Upper lobe of left lung (tissue), 6 donors: Measurements from ENCODE around the gene CAND2. TPM values are rescaled to one million over a fixed set of nuclear protein-coding genes. Genes with fewer than 3 reads are reported as not detected.

Experiments used
- ATAC-seq, 2 donors: fragments of 200-7000 bp; cut with Tn5 transposase; one replicate each; pipeline ENCODE4 v1.9.1; 2022; ENCODE audit warnings: mild to moderate bottlenecking in 2 of 2, moderate library complexity in 2 of 2; ENCODE audit not compliant: low FRiP score in 2 of 2
- DNase-seq, 2 donors: peaks; one replicate each; pipeline ENCODE4 v3.0.0-alpha.2; 2019 to 2020
- H3K27ac ChIP-seq, 4 donors: fragments of 200-600 bp; sonication (generic); one replicate each; pipeline ENCODE4 v1.5.1; 2016 to 2019
- H3K27me3 ChIP-seq, 4 donors: fragments of 200-600 bp; sonication (generic); one replicate each; pipeline ENCODE4 v1.5.1; 2017 to 2019
- H3K36me3 ChIP-seq, 4 donors: fragments of 200-600 bp; sonication (generic); one replicate each; pipeline ENCODE4 v1.5.1; 2016 to 2019
- H3K4me1 ChIP-seq, 4 donors: fragments of 200-600 bp; sonication (generic); one replicate each; pipeline ENCODE4 v1.5.1; 2018 to 2019
- H3K4me3 ChIP-seq, 4 donors: fragments of 200-600 bp; sonication (generic); one replicate each; pipeline ENCODE4 v1.5.1; 2017 to 2019; ENCODE audit warnings: mild to moderate bottlenecking in 2 of 4, moderate library complexity in 1 of 4
- H3K9me3 ChIP-seq, 4 donors: fragments of 200-600 bp; sonication (generic); one replicate each; pipeline ENCODE4 v1.5.1; 2018 to 2019
- EP300 ChIP-seq, 4 donors: sonication (generic); formaldehyde crosslinking; IDR thresholded peaks; one replicate each; pipeline ENCODE4 v1.5.1; 2017; ENCODE audit warnings: antibody characterized with exemption in 4 of 4, control low read depth in 2 of 4
- POLR2A ChIP-seq, 4 donors: fragments of 450-650 bp; IDR thresholded peaks; one replicate each; pipeline ENCODE4 v1.5.1; 2016 to 2017; ENCODE audit warnings: antibody characterized with exemption in 4 of 4, mild to moderate bottlenecking in 2 of 4
- POLR2AphosphoS5 ChIP-seq, 2 donors: sonication (generic); formaldehyde crosslinking; IDR thresholded peaks; one replicate each; pipeline ENCODE4 v1.5.1; 2017; ENCODE audit warnings: antibody characterized with exemption in 2 of 2
- WGBS, 2 donors: methylation state at CpG; one replicate each; pipeline ENCODE4 v1.1.5; 2017 to 2018; 5-methylcytosine and 5-hydroxymethylcytosine counted together
- total RNA-seq, 6 donors: library from RNA; depleted of rRNA in 4 of 6; stranded (reverse); fragments of >200 nt in 4 of 6; gene quantifications; one replicate each; pipeline versions ENCODE4 v1.1.0 to v1.2.1, GENCODE V29; 2016 to 2021
- TF ChIP-seq, protein P1 (sequence below), 6 experiments: fragments of 450-650 bp in 4 of 6; fragments of 200-600 bp in 2 of 6; sonication (generic) in 2 of 6; IDR thresholded peaks; one replicate each; pipeline ENCODE4 v1.5.1; 2016 to 2019; ENCODE audit warnings: antibody characterized with exemption in 6 of 6
- donor health status: DM: no; HTN: no; CAD: no; lungs with moderate emphysema.
- donor health status: DM: no; HTN: yes; CAD: no; lungs with severe emphysema.

The CAND2 gene
- total RNA-seq, 6 donors from 2014 or later, result 2.3 to 7.3 (median 5.0) TPM

DNA sequence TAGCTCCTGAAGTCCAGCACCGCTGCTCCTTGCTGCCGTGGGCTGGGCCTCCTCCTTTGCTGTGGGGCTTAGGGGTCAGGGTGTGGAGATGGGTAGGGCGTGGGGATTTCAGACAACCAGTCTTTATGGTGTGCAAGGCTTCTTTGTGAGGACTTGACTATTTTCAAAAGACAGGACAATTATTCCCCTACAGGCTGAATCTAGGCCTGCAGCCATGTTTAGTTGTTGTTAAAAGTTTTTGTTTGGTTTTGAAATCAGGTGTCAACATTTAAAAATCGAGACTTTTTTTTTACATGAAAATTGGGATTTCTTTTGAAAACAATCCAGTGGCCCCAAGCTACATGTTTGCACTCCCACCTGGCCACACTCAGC lies 34.3 kb downstream of the CAND2 start:
- WGBS, 2 donors, result 96% methylated on average over 4 of the region's 4 CpGs
- TF ChIP-seq, protein P1, sequence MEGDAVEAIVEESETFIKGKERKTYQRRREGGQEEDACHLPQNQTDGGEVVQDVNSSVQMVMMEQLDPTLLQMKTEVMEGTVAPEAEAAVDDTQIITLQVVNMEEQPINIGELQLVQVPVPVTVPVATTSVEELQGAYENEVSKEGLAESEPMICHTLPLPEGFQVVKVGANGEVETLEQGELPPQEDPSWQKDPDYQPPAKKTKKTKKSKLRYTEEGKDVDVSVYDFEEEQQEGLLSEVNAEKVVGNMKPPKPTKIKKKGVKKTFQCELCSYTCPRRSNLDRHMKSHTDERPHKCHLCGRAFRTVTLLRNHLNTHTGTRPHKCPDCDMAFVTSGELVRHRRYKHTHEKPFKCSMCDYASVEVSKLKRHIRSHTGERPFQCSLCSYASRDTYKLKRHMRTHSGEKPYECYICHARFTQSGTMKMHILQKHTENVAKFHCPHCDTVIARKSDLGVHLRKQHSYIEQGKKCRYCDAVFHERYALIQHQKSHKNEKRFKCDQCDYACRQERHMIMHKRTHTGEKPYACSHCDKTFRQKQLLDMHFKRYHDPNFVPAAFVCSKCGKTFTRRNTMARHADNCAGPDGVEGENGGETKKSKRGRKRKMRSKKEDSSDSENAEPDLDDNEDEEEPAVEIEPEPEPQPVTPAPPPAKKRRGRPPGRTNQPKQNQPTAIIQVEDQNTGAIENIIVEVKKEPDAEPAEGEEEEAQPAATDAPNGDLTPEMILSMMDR (IDR thresholded peaks at IDR 0.05), result peak in 1 of 6 experiments; percentile 20
- TF ChIP-seq POLR2AphosphoS5 (IDR thresholded peaks at IDR 0.05) (no peak), POLR2A (IDR thresholded peaks at IDR 0.05) (no peak), EP300 (IDR thresholded peaks at IDR 0.05) (no peak)
- ATAC-seq, result no peak
- no peak overlapping the region for H3K27ac ChIP-seq
- no peaks in the 10 kb centered on the region for H3K27me3 ChIP-seq
- H3K36me3 ChIP-seq, result peaks cover 4 to 77% (median 49%) of the 10 kb centered on the region in 4 donors
- no peaks in the 10 kb centered on the region for H3K9me3 ChIP-seq
- H3K4me3 ChIP-seq, result no peak overlapping the region
- DNase-seq, result no peak
- no peaks in the 10 kb centered on the region for H3K4me1 ChIP-seq

DNA sequence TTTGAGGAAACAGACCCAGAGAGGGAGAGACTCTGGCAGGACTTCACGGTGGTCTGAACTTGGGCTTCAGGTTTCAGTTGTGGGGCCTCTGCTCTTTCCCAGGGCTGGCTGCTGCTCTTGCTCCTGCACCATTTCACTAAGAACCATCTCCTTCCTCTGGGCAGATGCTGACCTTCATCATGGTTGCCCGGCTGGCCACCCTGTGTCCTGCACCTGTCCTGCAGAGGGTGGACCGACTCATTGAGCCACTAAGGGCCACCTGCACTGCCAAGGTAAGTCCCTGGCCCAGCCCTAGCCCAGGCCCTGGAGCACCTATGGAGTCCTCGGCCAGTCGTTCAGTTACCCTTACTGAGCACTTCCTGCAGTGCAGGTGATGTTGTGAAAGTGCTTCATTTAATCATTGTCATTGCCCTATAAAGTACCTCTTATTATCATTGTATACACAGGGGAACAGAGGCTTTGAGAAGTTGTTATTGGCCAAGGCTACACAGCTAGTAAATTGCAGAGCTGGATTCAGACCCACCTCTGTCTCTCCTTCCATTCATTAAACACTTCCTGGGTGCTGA lies 34.9 kb downstream of the CAND2 start:
- ATAC-seq, result peak in 1 of 2 donors; percentile 23
- no peaks in the 10 kb centered on the region for H3K9me3 ChIP-seq
- H3K27ac ChIP-seq, result no peak overlapping the region
- WGBS, 2 donors, result 71 to 94% methylated on average over 3 to 5 of the region's 5 CpGs
- TF ChIP-seq POLR2A (IDR thresholded peaks at IDR 0.05), result no peak
- TF ChIP-seq, protein P1 (IDR thresholded peaks at IDR 0.05), result no peak
- TF ChIP-seq POLR2AphosphoS5 (IDR thresholded peaks at IDR 0.05), result no peak
- TF ChIP-seq EP300 (IDR thresholded peaks at IDR 0.05), result no peak
- no peak overlapping the region for H3K4me3 ChIP-seq
- peaks cover 6 to 77% (median 55%) of the 10 kb centered on the region in 4 donors for H3K36me3 ChIP-seq
- no peak for DNase-seq
- no peaks in the 10 kb centered on the region for H3K4me1 ChIP-seq
- H3K27me3 ChIP-seq, result no peaks in the 10 kb centered on the region

DNA sequence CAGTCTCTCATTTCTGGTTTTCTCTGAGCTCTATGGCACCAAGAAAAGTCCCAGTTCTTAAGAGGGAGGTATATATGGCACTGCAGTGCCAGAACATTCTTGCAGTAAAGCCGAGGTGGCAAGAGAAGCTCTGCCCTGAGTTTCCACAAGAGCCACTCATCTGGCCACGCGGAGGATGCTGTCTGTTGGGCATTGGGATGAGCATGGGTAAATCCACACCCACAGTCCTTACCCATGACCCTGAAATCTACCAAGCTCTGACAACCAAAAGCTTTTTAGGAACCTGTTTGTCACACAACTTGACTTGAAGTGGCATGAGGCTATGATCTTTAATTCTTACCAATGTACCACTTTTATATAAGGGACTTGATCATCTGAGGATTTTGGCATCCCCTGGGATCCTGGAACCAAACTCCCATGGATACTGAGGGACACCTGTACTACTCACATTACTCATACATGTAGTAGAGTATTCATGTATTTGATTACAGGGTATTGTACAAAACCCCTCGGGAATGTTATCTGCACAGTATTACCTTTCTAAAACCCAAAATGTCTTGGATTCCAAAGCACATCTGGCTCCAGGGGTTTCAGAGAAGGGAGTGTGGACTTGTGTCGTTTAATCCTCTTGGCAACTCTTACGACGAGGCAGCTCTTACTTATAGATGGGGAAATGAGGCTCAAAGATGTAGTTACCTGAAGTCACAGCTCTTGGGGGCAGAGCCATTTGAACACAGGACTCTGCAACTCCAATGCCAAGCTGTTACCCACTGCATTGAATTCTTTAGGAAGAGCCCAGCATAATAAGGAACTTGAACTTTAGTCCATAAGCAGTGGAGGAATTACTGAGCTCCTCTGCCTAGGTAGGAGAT lies 36.1 kb downstream of the CAND2 start:
- peaks cover 0 to 7% (median 0%) of the 10 kb centered on the region in 4 donors for H3K4me1 ChIP-seq
- H3K9me3 ChIP-seq, result no peaks in the 10 kb centered on the region
- ATAC-seq (no peak), DNase-seq (no peak)
- 83 to 89% methylated on average over 7 of the region's 7 CpGs for WGBS, 2 donors
- no peaks in the 10 kb centered on the region for H3K27me3 ChIP-seq
- H3K4me3 ChIP-seq, result no peak overlapping the region
- peaks cover 9 to 84% (median 67%) of the 10 kb centered on the region in 4 donors for H3K36me3 ChIP-seq
- TF ChIP-seq, protein P1 (IDR thresholded peaks at IDR 0.05), result no peak
- no peak for TF ChIP-seq POLR2A (IDR thresholded peaks at IDR 0.05)
- TF ChIP-seq POLR2AphosphoS5 (IDR thresholded peaks at IDR 0.05), result no peak
- TF ChIP-seq EP300 (IDR thresholded peaks at IDR 0.05), result no peak
- no peak overlapping the region for H3K27ac ChIP-seq

DNA sequence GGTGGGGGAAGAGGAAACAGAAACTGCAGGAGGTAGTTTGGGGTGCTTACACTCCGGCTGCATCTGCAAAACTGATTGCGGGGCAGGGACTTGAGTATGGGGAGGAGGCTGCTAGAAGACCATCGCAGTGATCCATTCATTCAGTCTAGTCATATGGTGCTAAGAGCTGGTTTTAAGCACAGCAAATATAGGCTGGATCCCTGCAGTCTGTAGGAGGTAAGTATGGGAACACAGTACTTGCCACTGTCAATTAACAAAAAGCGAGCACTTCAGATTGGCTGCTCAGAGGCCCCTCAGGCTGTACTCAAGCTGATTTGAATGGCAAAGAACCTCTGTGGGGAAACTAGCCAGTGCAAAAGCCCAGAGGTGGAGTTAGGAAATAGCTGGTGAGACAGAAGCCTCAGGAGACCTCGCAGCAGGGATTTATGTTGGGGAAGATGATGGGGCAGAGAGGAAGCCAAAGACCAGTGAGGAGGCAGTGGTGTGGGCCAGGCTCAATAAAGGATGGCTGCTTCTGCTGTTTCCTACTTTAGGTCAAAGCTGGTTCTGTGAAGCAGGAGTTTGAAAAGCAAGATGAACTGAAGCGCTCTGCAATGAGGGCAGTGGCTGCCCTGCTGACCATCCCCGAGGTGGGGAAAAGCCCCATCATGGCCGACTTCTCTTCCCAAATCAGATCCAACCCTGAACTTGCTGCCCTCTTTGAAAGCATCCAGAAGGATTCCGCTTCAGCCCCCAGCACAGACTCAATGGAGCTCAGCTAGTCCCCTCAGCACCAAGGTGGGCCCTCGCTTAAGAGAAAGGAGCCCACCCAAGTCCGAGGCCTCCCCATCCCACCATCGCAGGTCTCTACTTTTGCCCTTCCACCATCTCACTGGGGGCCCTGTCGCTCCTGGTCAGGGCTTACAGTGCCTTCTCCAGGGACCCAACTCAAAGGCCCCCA lies 37.0 kb downstream of the CAND2 start:
- Histone ChIP-seq H3K36me3 (peaks cover 9 to 86% (median 76%) of the 10 kb centered on the region in 4 donors), H3K27ac (no peak overlapping the region), H3K9me3 (no peaks in the 10 kb centered on the region), H3K27me3 (no peaks in the 10 kb centered on the region), H3K4me1 (peaks cover 2 to 16% (median 6%) of the 10 kb centered on the region in 4 donors), H3K4me3 (no peak overlapping the region)
- no peak for TF ChIP-seq POLR2A (IDR thresholded peaks at IDR 0.05)
- TF ChIP-seq, protein P1 (IDR thresholded peaks at IDR 0.05), result no peak
- TF ChIP-seq EP300 (IDR thresholded peaks at IDR 0.05), result no peak
- no peak for TF ChIP-seq POLR2AphosphoS5 (IDR thresholded peaks at IDR 0.05)
- ATAC-seq (no peak), DNase-seq (no peak)
- 71 to 80% methylated on average over 9 to 13 of the region's 13 CpGs for WGBS, 2 donors
